GM12865 (cell line): ENCODE data around the gene TOP2B.

Source experiments
- DNase-seq: peaks from one replicate; pipeline ENCODE4 v3.0.0; 2010; ENCODE audit warnings: low read depth
- H3K4me3 ChIP-seq: 2 replicates; pipeline ENCODE4 v1.5.1; 2011; ENCODE audit warnings: mild to moderate bottlenecking, low read depth, low read length, control low read depth
- CTCF ChIP-seq: IDR thresholded peaks from 2 replicates; pipeline ENCODE4 v1.5.1; 2011; ENCODE audit warnings: low read length, control low read depth, low read depth, inconsistent platforms; ENCODE audit not compliant: insufficient read depth; ENCODE audit errors: missing control alignments

TOP2B gene

GRCh38 chr3:25687742-25688141 lies 23.0 kb upstream of the TOP2B start:
- no peak overlapping the region for H3K4me3 ChIP-seq
- DNase-seq: no peak
- TF ChIP-seq CTCF: no peak

- no peak for TF ChIP-seq CTCF
- no peak for DNase-seq
- no peak overlapping the region for H3K4me3 ChIP-seq
Measured at GRCh38 chr3:25686766-25687165, 22.1 kb upstream of the TOP2B start.

- TF ChIP-seq CTCF: no peak
- H3K4me3 ChIP-seq: no peak overlapping the region
- no peak for DNase-seq
Measured at GRCh38 chr3:25683882-25684281, 19.2 kb upstream of the TOP2B start.

GRCh38 chr3:25683410-25683809 lies 18.7 kb upstream of the TOP2B start:
- TF ChIP-seq CTCF: no peak
- DNase-seq: no peak
- no peak overlapping the region for H3K4me3 ChIP-seq

GRCh38 chr3:25679642-25680302 lies 15.1 kb upstream of the TOP2B start:
- H3K4me3 ChIP-seq: no peak overlapping the region
- no peak for TF ChIP-seq CTCF
- DNase-seq: no peak

- DNase-seq: no peak
- TF ChIP-seq CTCF: no peak
Measured at GRCh38 chr3:25679166-25679565, 14.5 kb upstream of the TOP2B start.

GRCh38 chr3:25678581-25678980 lies 13.9 kb upstream of the TOP2B start:
- no peak overlapping the region for H3K4me3 ChIP-seq
- TF ChIP-seq CTCF: no peak
- no peak for DNase-seq

More at GRCh38 chr3:25679166-25679565, 14.5 kb upstream of the TOP2B start:
- no peak overlapping the region for H3K4me3 ChIP-seq
